Muscle of leg (tissue), 11 donors: ENCODE data around the gene GNB3. TPM values are rescaled to one million over a fixed set of nuclear protein-coding genes. Genes with fewer than 3 reads are reported as not detected.
A peak's percentile ranks its signal among the peaks of the same experiment; 100 is the strongest.
"Not testable (repeated sequence)": the region's sequence is repeated elsewhere in the genome, so short reads cannot be mapped to it uniquely, and the experiment has no call there.

Source experiments
- DNase-seq: peaks from one replicate; pipeline ENCODE4 v3.0.0; 2013
- H3K27ac ChIP-seq: one replicate; pipeline ENCODE4 v1.5.1; 2013; ENCODE audit warnings: mild to moderate bottlenecking, low read length, control low read depth
- H3K27me3 ChIP-seq: one replicate; pipeline ENCODE4 v1.6.1; 2013; ENCODE audit warnings: low read length; ENCODE audit not compliant: control insufficient read depth, insufficient read depth
- H3K36me3 ChIP-seq: one replicate; pipeline ENCODE4 v1.6.1; 2013; ENCODE audit warnings: low read length; ENCODE audit not compliant: control insufficient read depth, insufficient read depth
- H3K4me1 ChIP-seq: one replicate; pipeline ENCODE4 v1.6.1; 2013; ENCODE audit warnings: low read length; ENCODE audit not compliant: control insufficient read depth, insufficient read depth
- H3K4me3 ChIP-seq: one replicate; pipeline ENCODE4 v1.5.1; 2013; ENCODE audit warnings: low read length, control low read depth
- H3K9me3 ChIP-seq: replicated peaks from 2 replicates; pipeline ENCODE4 v1.6.1; 2013; ENCODE audit warnings: low read depth, low read length; ENCODE audit not compliant: control insufficient read depth
- whole genome bisulfite sequencing: methylation state at CpG from one replicate; pipeline ENCODE4 v1.1.5; 2013; ENCODE audit warnings: missing lambda C conversion rate; ENCODE audit not compliant: insufficient coverage; 5-methylcytosine and 5-hydroxymethylcytosine counted together
- polyA plus RNA-seq, 8 donors: library from polyadenylated mRNA; unstranded; fragments of 120-200 nt; gene quantifications; one replicate each; pipeline versions ENCODE4 v1.2.1 to v1.2.3, GENCODE V29; 2013; ENCODE audit warnings: inconsistent platforms in 1 of 8, low replicate concordance in 1 of 8; ENCODE audit not compliant: insufficient read length in 8 of 8, insufficient read depth in 1 of 8
- total RNA-seq: library from RNA; stranded (reverse); fragments of 120-200 nt; gene quantifications from one replicate; pipeline ENCODE4 v1.2.4, GENCODE V29; 2013

Gene GNB3
- total and polyA plus RNA-seq, 9 donors: 4.7 to 41.7 (median 22.4) TPM

GRCh38 chr12:6855322-6855721, 14.6 kb downstream of the GNB3 start:
- 87% methylated on average over 12 of the region's 14 CpGs for WGBS
- Histone ChIP-seq H3K4me3 (no peak overlapping the region), H3K27ac (no peak overlapping the region), H3K9me3 (no peaks in the 10 kb centered on the region), H3K27me3 (no peaks in the 10 kb centered on the region), H3K4me1 (peaks cover 24% of the 10 kb centered on the region), H3K36me3 (peaks cover 65% of the 10 kb centered on the region)
- no peak for DNase-seq

GRCh38 chr12:6858799-6859198, 18.1 kb downstream of the GNB3 start:
- Histone ChIP-seq H3K4me1 (peaks cover 10% of the 10 kb centered on the region), H3K27me3 (no peaks in the 10 kb centered on the region), H3K36me3 (peaks cover 90% of the 10 kb centered on the region), H3K27ac (peak overlapping the region; percentile 75), H3K4me3 (no peak overlapping the region), H3K9me3 (no peaks in the 10 kb centered on the region)
- WGBS: 100% methylated on average over 1 of the region's 2 CpGs
- peak; percentile 50 for DNase-seq

GRCh38 chr12:6860116-6860515, 19.4 kb downstream of the GNB3 start:
- Histone ChIP-seq H3K9me3 (no peaks in the 10 kb centered on the region), H3K4me3 (no peak overlapping the region), H3K36me3 (peaks cover 94% of the 10 kb centered on the region), H3K27ac (no peak overlapping the region), H3K4me1 (peaks cover 10% of the 10 kb centered on the region), H3K27me3 (no peaks in the 10 kb centered on the region)
- DNase-seq: no peak
- WGBS: 90% methylated on average over 7 of the region's 9 CpGs

GRCh38 chr12:6860942-6861341, 20.2 kb downstream of the GNB3 start:
- peaks cover 92% of the 10 kb centered on the region for H3K36me3 ChIP-seq
- 97% methylated on average over 7 of the region's 7 CpGs for WGBS
- H3K27ac ChIP-seq: no peak overlapping the region
- H3K9me3 ChIP-seq: no peaks in the 10 kb centered on the region
- peaks cover 11% of the 10 kb centered on the region for H3K4me1 ChIP-seq
- no peak overlapping the region for H3K4me3 ChIP-seq
- H3K27me3 ChIP-seq: no peaks in the 10 kb centered on the region
- no peak for DNase-seq

GRCh38 chr12:6861391-6861790, 20.7 kb downstream of the GNB3 start:
- Histone ChIP-seq H3K36me3 (peaks cover 92% of the 10 kb centered on the region), H3K27ac (no peak overlapping the region), H3K9me3 (no peaks in the 10 kb centered on the region), H3K4me1 (peaks cover 14% of the 10 kb centered on the region), H3K27me3 (no peaks in the 10 kb centered on the region), H3K4me3 (no peak overlapping the region)
- 94% methylated on average over 8 of the region's 9 CpGs for WGBS
- DNase-seq: no peak

GRCh38 chr12:6863033-6863432, 22.3 kb downstream of the GNB3 start:
- Histone ChIP-seq H3K27me3 (no peaks in the 10 kb centered on the region), H3K27ac (no peak overlapping the region), H3K9me3 (no peaks in the 10 kb centered on the region), H3K4me1 (peaks cover 21% of the 10 kb centered on the region), H3K36me3 (peaks cover 78% of the 10 kb centered on the region), H3K4me3 (no peak overlapping the region)
- no peak for DNase-seq
- 89% methylated on average over 11 of the region's 11 CpGs for WGBS

GRCh38 chr12:6863586-6864321, 23.0 kb downstream of the GNB3 start:
- H3K27ac ChIP-seq: no peak overlapping the region
- no peak overlapping the region for H3K4me3 ChIP-seq
- H3K36me3 ChIP-seq: peaks cover 73% of the 10 kb centered on the region
- no peak for DNase-seq
- H3K27me3 ChIP-seq: no peaks in the 10 kb centered on the region
- H3K4me1 ChIP-seq: peaks cover 23% of the 10 kb centered on the region
- no peaks in the 10 kb centered on the region for H3K9me3 ChIP-seq
- WGBS: 91% methylated on average over 8 of the region's 16 CpGs

- peaks cover 30% of the 10 kb centered on the region for H3K4me1 ChIP-seq
- H3K36me3 ChIP-seq: peaks cover 75% of the 10 kb centered on the region
- not testable (repeated sequence) for H3K9me3 ChIP-seq, H3K27me3 ChIP-seq, H3K4me3 ChIP-seq, H3K27ac ChIP-seq, DNase-seq
- WGBS: no CpG with 5 or more reads among the region's 5 CpGs
These were observed 24.6 kb downstream of the GNB3 start for GRCh38 chr12:6865307-6865706.

- DNase-seq: peak; percentile 39
- H3K27ac ChIP-seq: peak overlapping the region; percentile 84
- peaks cover 36% of the 10 kb centered on the region for H3K4me1 ChIP-seq
- no peaks in the 10 kb centered on the region for H3K27me3 ChIP-seq
- H3K36me3 ChIP-seq: peaks cover 75% of the 10 kb centered on the region
- WGBS: 88% methylated on average over 4 of the region's 19 CpGs
- no peaks in the 10 kb centered on the region for H3K9me3 ChIP-seq
- H3K4me3 ChIP-seq: peak overlapping the region; percentile 85
These were observed 25.6 kb downstream of the GNB3 start for GRCh38 chr12:6866163-6866919.

- Histone ChIP-seq H3K27me3 (no peaks in the 10 kb centered on the region), H3K27ac (peak overlapping the region; percentile 84), H3K4me3 (peak overlapping the region; percentile 85), H3K9me3 (no peaks in the 10 kb centered on the region), H3K36me3 (peaks cover 73% of the 10 kb centered on the region), H3K4me1 (peaks cover 42% of the 10 kb centered on the region)
- no peak for DNase-seq
- WGBS: 3% methylated on average over 33 of the region's 33 CpGs
These were observed 26.2 kb downstream of the GNB3 start for GRCh38 chr12:6866920-6867412.
